SK-N-SH treated with all-trans-retinoic acid at 6 μM for 48 hours (cell line): ENCODE results near the gene SRGAP2C.
"Not testable (repeated sequence)": the region's sequence is repeated elsewhere in the genome, so short reads cannot be mapped to it uniquely, and the experiment has no call there.

ENCODE experiments used
- ARNTL ChIP-seq: fragments of 450-650 bp; formaldehyde crosslinking; IDR thresholded peaks from 2 replicates; pipeline ENCODE4 v1.5.0; 2020; ENCODE audit warnings: low read depth, mild to moderate bottlenecking, moderate library complexity, borderline replicate concordance
- ESRRG ChIP-seq: fragments of 250-450 bp; sonication (Bioruptor Pico); IDR thresholded peaks from 2 replicates; pipeline ENCODE4 v1.6.1; 2021; ENCODE audit warnings: mild to moderate bottlenecking
- GLIS3 ChIP-seq: fragments of 250-450 bp; sonication (Bioruptor Pico); IDR thresholded peaks from 2 replicates; pipeline ENCODE4 v1.5.0; 2020; ENCODE audit warnings: mild to moderate bottlenecking, moderate library complexity
- ISL1 ChIP-seq: fragments of 250-450 bp; sonication (Bioruptor Pico); IDR thresholded peaks from 2 replicates; pipeline ENCODE4 v2.1.2; 2022; ENCODE audit warnings: mild to moderate bottlenecking, moderate library complexity
- PATZ1 ChIP-seq: fragments of 250-450 bp; sonication (Bioruptor Pico); IDR thresholded peaks from 2 replicates; pipeline ENCODE4 v1.8.0; 2020; ENCODE audit warnings: mild to moderate bottlenecking, moderate library complexity, borderline replicate concordance
- TOX ChIP-seq: fragments of 250-450 bp; sonication (Bioruptor Pico); IDR thresholded peaks from 2 replicates; pipeline ENCODE4 v1.8.0; 2021; ENCODE audit warnings: mild to moderate bottlenecking, moderate library complexity, borderline replicate concordance
- ZFP3 ChIP-seq: fragments of 250-450 bp; sonication (Bioruptor Pico); IDR thresholded peaks from 2 replicates; pipeline ENCODE4 v1.5.0; 2020; ENCODE audit warnings: mild to moderate bottlenecking, moderate library complexity
- ZNF565 ChIP-seq: fragments of 450-650 bp; formaldehyde crosslinking; conservative IDR thresholded peaks from 2 replicates; pipeline ENCODE4 v1.5.0; 2020; ENCODE audit warnings: low read depth, mild to moderate bottlenecking, moderate library complexity
- ZNF70 ChIP-seq: fragments of 450-650 bp; formaldehyde crosslinking; IDR thresholded peaks from 2 replicates; pipeline ENCODE4 v1.5.0; 2020; ENCODE audit warnings: mild to moderate bottlenecking, moderate library complexity
- ZNF8 ChIP-seq: fragments of 450-650 bp; formaldehyde crosslinking; IDR thresholded peaks from 2 replicates; pipeline ENCODE4 v1.5.0; 2020; ENCODE audit warnings: mild to moderate bottlenecking, moderate library complexity

GRCh38 chr1:121200232-121200631, 15.5 kb downstream of the SRGAP2C start:
- TF ChIP-seq ISL1 (CRISPR knock-in tag); ZFP3 (CRISPR knock-in tag); TOX; ZNF565; ZNF70 (CRISPR knock-in tag); ESRRG (CRISPR knock-in tag); ZNF8 (CRISPR knock-in tag); ARNTL; PATZ1; GLIS3 (CRISPR knock-in tag): not testable (repeated sequence)
